RWPE1 (cell line): Measurements from ENCODE around the gene MEX3C.

Experiments used
- CTCF ChIA-PET: fragments of 350-600 bp; sonication (Branson Sonifier 250); formaldehyde crosslinking; extraction: SDS; loops from one replicate; lab custom pipeline; 2021; lab: Yijun Ruan, JAX
- POLR2A ChIA-PET: fragments of 400-600 bp; formaldehyde crosslinking; extraction: SDS; loops from one replicate; lab custom pipeline; 2020; ENCODE audit warnings: antibody characterized with exemption; ENCODE audit not compliant: low non-redundant PET; lab: Yijun Ruan, JAX
- DNase-seq: peaks from one replicate; pipeline ENCODE4 v3.0.0; 2012; ENCODE audit warnings: low spot score
- H3K27ac ChIP-seq: fragments of 450-650 bp; 2 replicates; pipeline ENCODE4 v1.5.1; 2017
- TF ChIP-seq, protein P1 (sequence below): fragments of 450-650 bp; conservative IDR thresholded peaks from 2 replicates; pipeline ENCODE4 v1.5.1; 2017; ENCODE audit warnings: low read depth, mild to moderate bottlenecking

MEX3C gene

DNA sequence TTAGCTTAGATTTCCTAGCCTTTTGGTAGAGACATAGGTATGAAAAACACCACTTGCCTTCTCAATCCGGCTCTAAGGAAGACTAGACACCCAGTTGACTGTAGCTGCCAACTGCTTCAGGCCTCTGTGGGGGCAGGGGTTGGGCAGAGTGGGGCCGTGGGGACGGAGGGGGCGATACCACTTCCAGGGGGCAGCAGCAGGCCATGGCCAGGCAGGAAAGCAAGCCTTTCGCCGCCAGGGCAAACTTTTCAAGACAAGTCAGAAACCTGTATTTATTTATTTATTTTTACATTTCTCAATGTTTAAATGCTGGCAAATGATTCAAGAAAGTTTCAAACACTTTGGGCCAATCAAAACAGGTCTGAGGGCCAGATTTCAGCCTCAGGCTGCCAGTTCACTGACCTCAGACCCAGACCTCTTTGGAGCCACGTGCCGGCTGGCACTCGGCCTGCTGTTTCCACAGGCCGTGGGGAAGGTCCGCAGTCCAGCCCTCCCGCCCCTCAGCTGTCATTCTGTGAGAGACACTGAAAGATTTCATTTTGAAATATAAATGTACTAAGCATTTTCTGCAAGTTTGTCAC is 63.8 kb downstream of the MEX3C start:
- ChIA-PET CTCF (interaction anchor here (0.5 kb wide), 1 partner anchor 166 kb away, joined by 4 read pairs; no protein-coding TSS in a partner anchor), POLR2A (interaction anchor here (0.7 kb wide), 1 partner anchor 64 kb away, joined by 4 read pairs; the partner anchor contains the start of gene MEX3C)
- TF ChIP-seq, protein P1, sequence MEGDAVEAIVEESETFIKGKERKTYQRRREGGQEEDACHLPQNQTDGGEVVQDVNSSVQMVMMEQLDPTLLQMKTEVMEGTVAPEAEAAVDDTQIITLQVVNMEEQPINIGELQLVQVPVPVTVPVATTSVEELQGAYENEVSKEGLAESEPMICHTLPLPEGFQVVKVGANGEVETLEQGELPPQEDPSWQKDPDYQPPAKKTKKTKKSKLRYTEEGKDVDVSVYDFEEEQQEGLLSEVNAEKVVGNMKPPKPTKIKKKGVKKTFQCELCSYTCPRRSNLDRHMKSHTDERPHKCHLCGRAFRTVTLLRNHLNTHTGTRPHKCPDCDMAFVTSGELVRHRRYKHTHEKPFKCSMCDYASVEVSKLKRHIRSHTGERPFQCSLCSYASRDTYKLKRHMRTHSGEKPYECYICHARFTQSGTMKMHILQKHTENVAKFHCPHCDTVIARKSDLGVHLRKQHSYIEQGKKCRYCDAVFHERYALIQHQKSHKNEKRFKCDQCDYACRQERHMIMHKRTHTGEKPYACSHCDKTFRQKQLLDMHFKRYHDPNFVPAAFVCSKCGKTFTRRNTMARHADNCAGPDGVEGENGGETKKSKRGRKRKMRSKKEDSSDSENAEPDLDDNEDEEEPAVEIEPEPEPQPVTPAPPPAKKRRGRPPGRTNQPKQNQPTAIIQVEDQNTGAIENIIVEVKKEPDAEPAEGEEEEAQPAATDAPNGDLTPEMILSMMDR, result no peak
- peak overlapping the region; percentile 96 for H3K27ac ChIP-seq
- no peak for DNase-seq

GRCh38 chr18:51132256-51132935 is 65.1 kb downstream of the MEX3C start:
- ChIA-PET CTCF (no interaction called here), POLR2A (no interaction called here)
- TF ChIP-seq, protein P1, result no peak
- peak overlapping the region; percentile 96 for H3K27ac ChIP-seq
- no peak for DNase-seq

DNA sequence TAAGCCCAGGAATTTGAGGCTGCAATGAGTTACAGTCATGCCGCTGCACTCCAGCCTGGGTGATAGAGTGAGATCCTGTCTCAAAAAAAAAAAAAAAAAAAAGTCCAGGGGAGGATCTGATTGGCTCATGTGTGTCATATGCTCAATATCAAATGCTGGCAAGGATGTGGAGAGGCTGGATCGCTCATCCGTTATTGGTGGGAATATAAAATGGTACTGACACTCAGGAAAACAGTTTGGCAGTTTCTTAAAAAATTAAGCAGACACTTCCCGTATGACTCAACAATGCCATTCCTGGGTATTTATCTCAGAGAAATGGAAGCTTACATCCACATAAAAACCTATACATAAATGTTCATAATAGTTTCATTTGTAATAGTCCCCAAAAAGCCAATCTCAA is 68.9 kb downstream of the MEX3C start:
- ChIA-PET CTCF (no interaction called here), POLR2A (interaction anchor here (0.6 kb wide), 1 partner anchor 68 kb away, joined by 3 read pairs; no protein-coding TSS in a partner anchor)
- TF ChIP-seq, protein P1, result no peak
- no peak overlapping the region for H3K27ac ChIP-seq
- no peak for DNase-seq

GRCh38 chr18:51127664-51128063 is 69.8 kb downstream of the MEX3C start:
- no peak overlapping the region for H3K27ac ChIP-seq
- TF ChIP-seq, protein P1, result no peak
- no peak for DNase-seq
- CTCF ChIA-PET, result no interaction called here
- POLR2A ChIA-PET, result interaction anchor here (0.6 kb wide), 1 partner anchor 69 kb away, joined by 3 read pairs; no protein-coding TSS in a partner anchor

GRCh38 chr18:51125976-51126375 is 71.5 kb downstream of the MEX3C start:
- TF ChIP-seq, protein P1, result no peak
- ChIA-PET POLR2A (no interaction called here), CTCF (no interaction called here)
- DNase-seq, result no peak
- H3K27ac ChIP-seq, result no peak overlapping the region
